Progenitor cell of endocrine pancreas (in vitro differentiated cells): ENCODE data around the gene TFF2. TPM values are rescaled to one million over a fixed set of nuclear protein-coding genes. Genes with fewer than 3 reads are reported as not detected.
A peak's percentile ranks its signal among the peaks of the same experiment; 100 is the strongest.

Experiments used
- DNase-seq: peaks from one replicate; pipeline ENCODE4 v3.0.0; 2021; ENCODE audit warnings: low spot score; ENCODE audit not compliant: unreplicated experiment
- H3K27ac Mint-ChIP-seq: 2 replicates; pipeline ENCODE4 v1.8.0; 2021; ENCODE audit warnings: mild to moderate bottlenecking, moderate library complexity, mixed read lengths
- H3K27me3 Mint-ChIP-seq: 2 replicates; pipeline ENCODE4 v1.8.0; 2021; ENCODE audit warnings: mixed read lengths
- H3K36me3 Mint-ChIP-seq: 2 replicates; pipeline ENCODE4 v1.8.0; 2022; ENCODE audit warnings: mixed read lengths; ENCODE audit not compliant: insufficient read depth
- H3K4me1 Mint-ChIP-seq: 2 replicates; pipeline ENCODE4 v1.8.0; 2021; ENCODE audit warnings: low read depth, mixed read lengths
- H3K4me3 Mint-ChIP-seq: 2 replicates; pipeline ENCODE4 v1.8.0; 2021; ENCODE audit warnings: low read depth, mild to moderate bottlenecking, moderate library complexity, mixed read lengths
- H3K9me3 Mint-ChIP-seq: 2 replicates; pipeline ENCODE4 v1.8.0; 2021; ENCODE audit warnings: low read depth, mixed read lengths
- long read RNA-seq: library from polyadenylated mRNA; unstranded; transcript quantifications from one replicate; pipeline ENCODE4 v2.0.0, GENCODE V29; 2020
- total RNA-seq: library from RNA; stranded (reverse); gene quantifications from 2 replicates; pipeline ENCODE4 v1.2.1, GENCODE V29; 2021
- TF ChIP-seq, protein P1 (sequence below): fragments of 200-600 bp; sonication (generic); IDR thresholded peaks from one replicate; pipeline ENCODE4 v1.5.0; 2021; ENCODE audit warnings: antibody characterized with exemption, mild to moderate bottlenecking; ENCODE audit not compliant: unreplicated experiment

TFF2 gene, protein sequence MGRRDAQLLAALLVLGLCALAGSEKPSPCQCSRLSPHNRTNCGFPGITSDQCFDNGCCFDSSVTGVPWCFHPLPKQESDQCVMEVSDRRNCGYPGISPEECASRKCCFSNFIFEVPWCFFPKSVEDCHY
- not detected in 2 replicates for total RNA-seq
- long read RNA-seq, partial matches to known transcripts = 0 of 1 reads
- long read RNA-seq, other reads (novel, unspliced or antisense) = 0 of 1 reads

- TF ChIP-seq, protein P1, sequence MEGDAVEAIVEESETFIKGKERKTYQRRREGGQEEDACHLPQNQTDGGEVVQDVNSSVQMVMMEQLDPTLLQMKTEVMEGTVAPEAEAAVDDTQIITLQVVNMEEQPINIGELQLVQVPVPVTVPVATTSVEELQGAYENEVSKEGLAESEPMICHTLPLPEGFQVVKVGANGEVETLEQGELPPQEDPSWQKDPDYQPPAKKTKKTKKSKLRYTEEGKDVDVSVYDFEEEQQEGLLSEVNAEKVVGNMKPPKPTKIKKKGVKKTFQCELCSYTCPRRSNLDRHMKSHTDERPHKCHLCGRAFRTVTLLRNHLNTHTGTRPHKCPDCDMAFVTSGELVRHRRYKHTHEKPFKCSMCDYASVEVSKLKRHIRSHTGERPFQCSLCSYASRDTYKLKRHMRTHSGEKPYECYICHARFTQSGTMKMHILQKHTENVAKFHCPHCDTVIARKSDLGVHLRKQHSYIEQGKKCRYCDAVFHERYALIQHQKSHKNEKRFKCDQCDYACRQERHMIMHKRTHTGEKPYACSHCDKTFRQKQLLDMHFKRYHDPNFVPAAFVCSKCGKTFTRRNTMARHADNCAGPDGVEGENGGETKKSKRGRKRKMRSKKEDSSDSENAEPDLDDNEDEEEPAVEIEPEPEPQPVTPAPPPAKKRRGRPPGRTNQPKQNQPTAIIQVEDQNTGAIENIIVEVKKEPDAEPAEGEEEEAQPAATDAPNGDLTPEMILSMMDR = no peak
- H3K4me3 Mint-ChIP-seq = peak within 1 kb of the TSS; percentile 4
- H3K36me3 Mint-ChIP-seq = no peaks in the 10 kb centered on the region
- H3K27ac Mint-ChIP-seq = no peak within 1 kb of the TSS
- no peak for DNase-seq
- peaks cover 10% of the 10 kb centered on the region for H3K4me1 Mint-ChIP-seq
- H3K27me3 Mint-ChIP-seq = peaks cover 11% of the 10 kb centered on the region
- H3K9me3 Mint-ChIP-seq = peaks cover 6% of the 10 kb centered on the region
These were observed at the start of gene TFF2 for GRCh38 chr21:42350927-42351426. Gene TFF2 (minus strand): TSS chr21:42350994. CDS start chr21:42350957, 37 bp downstream.

- TF ChIP-seq, protein P1 = no peak
- H3K27ac Mint-ChIP-seq = no peak overlapping the region
- no peaks in the 10 kb centered on the region for H3K36me3 Mint-ChIP-seq
- DNase-seq = no peak
- H3K27me3 Mint-ChIP-seq = peaks cover under 1% of the 10 kb centered on the region
- no peak overlapping the region for H3K4me3 Mint-ChIP-seq
- no peaks in the 10 kb centered on the region for H3K9me3 Mint-ChIP-seq
- H3K4me1 Mint-ChIP-seq = peaks cover 20% of the 10 kb centered on the region
These were observed 49.7 kb upstream of the TFF2 start for GRCh38 chr21:42400525-42400924.

DNA sequence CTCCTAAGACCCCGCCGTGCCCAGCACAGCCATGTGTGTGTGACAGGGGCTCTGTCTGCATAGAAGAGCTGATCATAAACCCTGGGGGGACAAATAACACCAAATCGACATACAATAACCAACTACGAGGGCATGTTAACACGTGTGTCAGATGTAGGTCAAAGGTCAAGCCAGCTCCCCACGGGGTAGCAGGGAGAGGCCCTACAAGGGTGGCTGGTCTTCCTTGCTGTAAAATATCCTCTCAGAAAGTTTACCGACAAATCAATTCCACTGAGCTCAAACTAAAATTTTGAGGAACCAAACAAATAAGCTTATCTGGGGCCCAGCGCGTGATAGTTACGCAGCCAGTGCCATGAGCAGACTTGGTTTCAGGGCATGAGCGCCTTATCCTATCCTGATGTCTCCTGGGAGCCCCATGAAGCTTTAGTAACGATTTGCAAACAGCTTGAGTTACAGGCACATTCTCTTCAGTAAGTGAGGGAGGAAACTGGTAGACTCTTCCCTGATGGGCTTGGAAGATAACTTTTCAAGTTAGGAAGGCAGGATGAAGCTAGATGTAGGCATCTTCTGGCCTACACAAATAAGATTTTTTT lies 47.7 kb upstream of the TFF2 start:
- no peaks in the 10 kb centered on the region for H3K36me3 Mint-ChIP-seq
- TF ChIP-seq, protein P1 = no peak
- no peaks in the 10 kb centered on the region for H3K9me3 Mint-ChIP-seq
- DNase-seq = no peak
- no peaks in the 10 kb centered on the region for H3K27me3 Mint-ChIP-seq
- H3K27ac Mint-ChIP-seq = peak overlapping the region; percentile 58
- peaks cover 20% of the 10 kb centered on the region for H3K4me1 Mint-ChIP-seq
- H3K4me3 Mint-ChIP-seq = no peak overlapping the region

DNA sequence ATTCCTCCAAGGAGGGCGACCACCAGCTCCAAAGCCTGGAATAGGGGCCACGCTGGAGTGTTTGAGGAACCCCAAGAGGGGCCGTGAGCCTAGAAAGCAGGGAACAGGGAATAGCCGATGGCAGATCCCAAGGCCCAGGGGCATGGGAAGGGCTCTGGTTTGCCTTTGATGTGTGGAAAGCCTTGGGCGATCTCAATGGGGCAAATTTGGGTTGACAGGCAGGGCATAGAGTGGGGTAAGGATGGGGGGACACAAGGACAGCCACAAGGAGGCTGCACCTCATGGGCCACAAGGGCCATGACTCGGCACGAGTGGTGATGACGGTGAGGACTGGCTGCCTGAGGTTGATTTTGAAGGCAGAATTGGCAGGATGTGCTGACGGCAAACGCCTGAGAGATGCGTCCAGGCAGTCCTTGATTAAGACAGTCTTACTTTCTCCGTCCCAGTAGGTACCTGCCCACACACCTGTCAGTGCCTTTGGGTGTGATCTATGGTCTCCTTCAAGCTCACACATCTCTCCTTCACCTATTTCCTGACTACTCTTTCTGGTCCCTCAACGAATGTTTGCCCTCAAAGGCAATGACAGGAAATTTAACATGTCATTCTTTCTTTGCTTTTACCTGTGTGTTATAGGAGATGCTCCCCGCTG lies 47.1 kb upstream of the TFF2 start:
- TF ChIP-seq, protein P1 = no peak
- no peaks in the 10 kb centered on the region for H3K36me3 Mint-ChIP-seq
- H3K27me3 Mint-ChIP-seq = no peaks in the 10 kb centered on the region
- H3K4me1 Mint-ChIP-seq = peaks cover 23% of the 10 kb centered on the region
- no peak overlapping the region for H3K4me3 Mint-ChIP-seq
- no peak for DNase-seq
- H3K27ac Mint-ChIP-seq = peak overlapping the region; percentile 58
- H3K9me3 Mint-ChIP-seq = no peaks in the 10 kb centered on the region
